Vagina (tissue), 2 donors: ENCODE measurements around the gene DPM3. TPM values are rescaled to one million over a fixed set of nuclear protein-coding genes. Genes with fewer than 3 reads are reported as not detected.
"Not testable (repeated sequence)": the region's sequence is repeated elsewhere in the genome, so short reads cannot be mapped to it uniquely, and the experiment has no call there.

Experiments used
- DNase-seq, 2 donors: peaks; one replicate each; pipeline ENCODE4 v3.0.0-alpha.2; 2017; ENCODE audit errors: extremely low spot score in 2 of 2
- H3K27ac ChIP-seq: fragments of 200-600 bp; sonication (generic); one replicate; pipeline ENCODE4 v1.5.1; 2019
- H3K27me3 ChIP-seq: fragments of 200-600 bp; sonication (generic); one replicate; pipeline ENCODE4 v1.5.1; 2019
- H3K36me3 ChIP-seq, 2 donors: fragments of 200-600 bp; sonication (generic); one replicate each; pipeline ENCODE4 v1.5.1; 2017 to 2019
- H3K4me1 ChIP-seq: fragments of 200-600 bp; sonication (generic); one replicate; pipeline ENCODE4 v1.5.1; 2019
- H3K4me3 ChIP-seq, 2 donors: fragments of 200-600 bp; sonication (generic); 1 replicate in 1 of 2; 2 replicates in 1 of 2; pipeline ENCODE4 v1.5.1; 2016 to 2019
- H3K9me3 ChIP-seq: fragments of 200-600 bp; sonication (generic); one replicate; pipeline ENCODE4 v1.5.1; 2019
- CTCF ChIP-seq, 3 experiments: fragments of 450-650 bp in 2 of 3; fragments of 200-600 bp in 1 of 3; sonication (generic) in 1 of 3; IDR thresholded peaks; one replicate each; pipeline ENCODE4 v1.5.1; 2017 to 2019; ENCODE audit warnings: antibody characterized with exemption in 3 of 3, mild to moderate bottlenecking in 2 of 3, moderate library complexity in 2 of 3
- POLR2A ChIP-seq, 2 donors: fragments of 450-650 bp; IDR thresholded peaks; one replicate each; pipeline ENCODE4 v1.6.1; 2017; ENCODE audit warnings: antibody characterized with exemption in 2 of 2, mild to moderate bottlenecking in 2 of 2, moderate library complexity in 2 of 2
- POLR2AphosphoS5 ChIP-seq, 2 donors: sonication (generic); formaldehyde crosslinking; IDR thresholded peaks; one replicate each; pipeline ENCODE4 v1.9.0; 2017; ENCODE audit warnings: antibody characterized with exemption in 2 of 2, mild to moderate bottlenecking in 2 of 2, low read depth in 1 of 2; ENCODE audit not compliant: insufficient read depth in 1 of 2
- intact Hi-C: fragments of 100-400 bp; cut with DNase I; formaldehyde crosslinking; loops from one replicate; pipeline ENCODE4 v1.15.1; 2023
- total RNA-seq: library from RNA; depleted of rRNA; stranded (reverse); fragments of >200 nt; gene quantifications from one replicate; pipeline ENCODE4 v1.2.3, GENCODE V29; 2016

Gene DPM3
- total RNA-seq, 1 donor from 2014 or later = 114 TPM

GRCh38 chr1:155169541-155169940, 29.2 kb upstream of the DPM3 start:
- peaks cover 49% of the 10 kb centered on the region for H3K4me1 ChIP-seq
- no peak overlapping the region for H3K27ac ChIP-seq
- peak; percentile 80 to 84 for DNase-seq
- TF ChIP-seq POLR2A (IDR thresholded peaks at IDR 0.05) (no peak), CTCF (IDR thresholded peaks at IDR 0.05) (no peak), POLR2AphosphoS5 (IDR thresholded peaks at IDR 0.05; ENCODE audit: insufficient read depth in 1 of 2, low read depth in 1 of 2) (no peak)
- H3K9me3 ChIP-seq = no peaks in the 10 kb centered on the region
- intact Hi-C loops = no loop called here
- H3K4me3 ChIP-seq = no peak overlapping the region
- peaks cover 0 to 13% of the 10 kb centered on the region in 2 donors for H3K36me3 ChIP-seq
- no peaks in the 10 kb centered on the region for H3K27me3 ChIP-seq

- TF ChIP-seq CTCF (IDR thresholded peaks at IDR 0.05) (no peak), POLR2A (IDR thresholded peaks at IDR 0.05) (no peak), POLR2AphosphoS5 (IDR thresholded peaks at IDR 0.05; ENCODE audit: insufficient read depth in 1 of 2, low read depth in 1 of 2) (no peak)
- Histone ChIP-seq H3K4me3 (no peak overlapping the region), H3K36me3 (peaks cover 0 to 13% of the 10 kb centered on the region in 2 donors), H3K27ac (no peak overlapping the region), H3K4me1 (peaks cover 41% of the 10 kb centered on the region), H3K27me3 (no peaks in the 10 kb centered on the region), H3K9me3 (no peaks in the 10 kb centered on the region)
- intact Hi-C loops = no loop called here
- peak; percentile 44 to 61 for DNase-seq
These were observed 28.3 kb upstream of the DPM3 start for GRCh38 chr1:155168456-155169210.

GRCh38 chr1:155168105-155168445, 27.7 kb upstream of the DPM3 start:
- DNase-seq, H3K27ac ChIP-seq, H3K27me3 ChIP-seq, intact Hi-C loops, H3K9me3 ChIP-seq: not testable (repeated sequence)
- Histone ChIP-seq H3K4me1 (peaks cover 36% of the 10 kb centered on the region), H3K4me3 (peak overlapping the region in 1 of 2 donors; percentile 23), H3K36me3 (peaks cover 0 to 13% of the 10 kb centered on the region in 2 donors)

GRCh38 chr1:155167166-155168104, 27.1 kb upstream of the DPM3 start:
- no peaks in the 10 kb centered on the region for H3K27me3 ChIP-seq
- H3K36me3 ChIP-seq = peaks cover 0 to 13% of the 10 kb centered on the region in 2 donors
- peak; percentile 87 to 96 for DNase-seq
- TF ChIP-seq POLR2AphosphoS5 (IDR thresholded peaks at IDR 0.05; ENCODE audit: insufficient read depth in 1 of 2, low read depth in 1 of 2) = peak in 1 of 2 donors; percentile 43
- TF ChIP-seq POLR2A (IDR thresholded peaks at IDR 0.05) = no peak
- peak; percentile 81 to 93 (median 88) for TF ChIP-seq CTCF (IDR thresholded peaks at IDR 0.05)
- peaks cover 33% of the 10 kb centered on the region for H3K4me1 ChIP-seq
- H3K4me3 ChIP-seq = peak overlapping the region in 1 of 2 donors; percentile 23
- no peaks in the 10 kb centered on the region for H3K9me3 ChIP-seq
- H3K27ac ChIP-seq = peak overlapping the region; percentile 47
- intact Hi-C loops = loop anchor here (2.0 kb wide), 1 partner anchor 77 kb away; no protein-coding TSS in a partner anchor

GRCh38 chr1:155166471-155167165, 26.3 kb upstream of the DPM3 start:
- H3K4me3 ChIP-seq = peak overlapping the region in 1 of 2 donors; percentile 20
- intact Hi-C loops = loop anchor here (2.0 kb wide), 1 partner anchor 76 kb away; no protein-coding TSS in a partner anchor
- no peaks in the 10 kb centered on the region for H3K9me3 ChIP-seq
- TF ChIP-seq POLR2AphosphoS5 (IDR thresholded peaks at IDR 0.05; ENCODE audit: insufficient read depth in 1 of 2, low read depth in 1 of 2) = peak in 1 of 2 donors; percentile 47
- TF ChIP-seq CTCF (IDR thresholded peaks at IDR 0.05) = no peak
- H3K27me3 ChIP-seq = no peaks in the 10 kb centered on the region
- peak; percentile 77 to 79 for DNase-seq
- peak overlapping the region; percentile 47 for H3K27ac ChIP-seq
- H3K4me1 ChIP-seq = peaks cover 25% of the 10 kb centered on the region
- peaks cover 0 to 13% of the 10 kb centered on the region in 2 donors for H3K36me3 ChIP-seq
